HT1080 (cell line): ENCODE results near the gene CCDC78. TPM values are rescaled to one million over a fixed set of nuclear protein-coding genes. Genes with fewer than 3 reads are reported as not detected.

Source experiments
- DNase-seq: peaks from one replicate; pipeline ENCODE4 v3.0.0-alpha.2; 2015; ENCODE audit warnings: low read depth
- total RNA-seq: library from RNA; depleted of rRNA; stranded (reverse); fragments of >200 nt; shearing (Covaris generic); gene quantifications from 2 replicates; pipeline ENCODE4 v1.2.3, GENCODE V29; 2014

The CCDC78 gene
- total RNA-seq, 1 experiment from 2014 or later = 4.6 TPM

DNA sequence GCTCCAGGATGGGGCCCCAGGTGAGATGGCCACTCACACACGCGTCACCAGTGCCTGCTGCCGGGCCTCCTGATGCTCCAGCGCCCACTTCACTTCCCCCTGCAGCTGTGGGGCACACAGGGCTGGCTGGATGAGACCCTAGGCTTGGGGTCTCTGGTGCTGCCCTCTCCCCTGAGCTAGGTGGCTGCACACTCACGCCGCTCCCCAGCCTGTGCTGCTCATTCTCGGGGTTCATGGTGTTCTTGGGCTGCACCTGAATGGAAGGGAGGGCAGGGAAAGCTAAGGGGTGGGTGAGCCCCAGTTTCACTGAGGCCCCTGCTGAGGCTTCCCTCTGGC is 1.2 kb downstream of the CCDC78 start:
- no peak for DNase-seq

DNA sequence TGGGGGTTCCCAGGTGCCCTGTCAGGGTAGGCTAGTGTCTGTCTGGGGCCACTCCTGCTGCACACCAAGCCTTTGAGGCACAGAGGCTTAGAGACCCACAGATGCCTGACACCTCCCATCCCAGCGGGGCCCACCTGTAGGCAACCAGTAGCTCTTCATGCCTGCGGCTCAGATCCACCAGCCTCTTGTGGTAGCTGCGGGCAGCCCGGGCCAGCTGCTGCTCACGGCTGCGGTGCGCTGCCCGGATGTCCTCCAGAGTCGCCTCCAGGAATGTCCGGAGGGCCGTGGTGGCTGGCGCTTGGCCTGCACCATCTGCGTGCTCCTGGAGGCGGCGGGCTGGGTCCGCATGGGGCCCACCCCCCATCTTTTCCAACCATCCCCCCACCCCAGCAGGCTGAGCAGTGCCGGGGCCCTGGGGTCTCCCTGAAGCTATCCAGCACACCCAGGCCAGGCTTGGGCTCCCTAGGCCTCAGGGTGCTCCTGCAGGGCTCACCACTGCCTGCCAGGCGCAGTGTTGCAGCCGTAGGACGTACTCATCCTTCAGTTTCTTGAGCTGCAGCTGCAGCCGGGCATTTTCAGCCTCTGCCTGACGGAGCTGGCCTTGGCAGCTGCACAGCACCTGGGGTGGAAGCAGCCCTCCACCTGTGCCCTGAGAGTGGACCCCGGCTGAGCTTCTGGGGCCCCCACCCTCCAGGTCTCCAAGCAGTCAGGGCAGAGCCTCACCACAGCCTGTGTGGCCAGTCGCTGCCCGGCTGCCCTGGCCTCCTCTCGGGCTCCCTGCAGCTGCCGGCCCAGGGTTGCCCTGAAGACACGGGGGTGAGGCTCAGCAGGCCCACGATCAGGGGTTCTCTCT is 1.8 kb downstream of the CCDC78 start:
- DNase-seq = no peak

DNA sequence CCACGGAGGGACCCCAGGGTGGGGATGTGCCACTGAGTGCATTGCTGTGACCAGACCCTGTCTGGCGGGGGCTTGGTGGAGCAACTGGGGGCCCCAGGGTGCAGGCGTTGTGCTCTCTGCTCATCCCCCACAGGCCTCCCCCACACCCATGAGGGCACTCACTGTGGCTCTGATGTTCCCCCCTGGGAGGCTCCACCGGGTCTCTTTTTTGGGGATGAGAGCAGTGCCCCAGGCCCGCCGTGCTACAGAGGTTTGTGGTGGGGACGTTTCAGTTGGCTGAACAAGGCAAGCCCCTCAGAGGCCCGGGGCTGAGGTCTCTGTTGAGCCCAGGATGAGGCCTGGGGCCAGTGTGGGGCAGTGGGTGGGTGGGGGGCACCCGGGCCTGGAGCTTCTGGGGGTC is 2.5 kb downstream of the CCDC78 start:
- no peak for DNase-seq

DNA sequence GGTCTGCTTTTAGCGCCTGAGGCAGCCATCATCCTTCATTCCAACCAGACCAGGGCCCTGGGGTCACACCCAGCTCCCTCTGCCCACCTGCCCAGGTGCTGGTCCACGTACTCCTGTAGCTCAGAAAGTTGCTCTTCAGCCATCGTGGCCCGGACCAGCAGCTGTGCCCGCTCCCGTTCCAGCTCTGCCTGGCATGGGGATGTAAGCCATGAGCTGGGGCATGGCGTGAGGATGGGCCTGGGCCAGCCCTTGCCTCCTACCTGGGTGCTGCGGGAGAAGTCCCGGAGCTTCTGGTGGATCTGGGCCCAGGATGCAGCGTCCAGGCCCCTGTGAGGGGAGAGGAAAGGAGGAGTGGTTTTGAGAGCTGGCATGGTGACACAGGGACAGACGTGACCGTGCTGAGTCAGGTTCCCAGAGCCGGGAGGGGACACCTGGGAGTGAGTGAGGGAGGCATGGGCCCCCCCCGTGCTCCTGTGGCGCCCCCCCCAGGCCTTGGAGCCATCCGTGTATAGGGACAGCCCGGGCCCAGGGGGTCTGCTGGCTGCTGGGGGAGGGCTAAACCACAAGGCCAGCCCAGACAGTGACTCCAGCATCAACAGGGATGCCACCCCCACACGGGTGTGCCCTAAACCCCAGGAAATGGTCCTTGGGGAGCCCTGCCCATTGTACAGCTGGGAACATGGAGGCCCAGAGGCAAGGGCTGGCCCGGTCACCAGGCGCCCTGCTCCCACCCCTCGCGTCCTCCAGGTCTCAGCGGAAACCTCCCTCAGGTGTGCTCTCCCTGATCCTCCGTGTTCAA is 3.2 kb downstream of the CCDC78 start:
- no peak for DNase-seq

DNA sequence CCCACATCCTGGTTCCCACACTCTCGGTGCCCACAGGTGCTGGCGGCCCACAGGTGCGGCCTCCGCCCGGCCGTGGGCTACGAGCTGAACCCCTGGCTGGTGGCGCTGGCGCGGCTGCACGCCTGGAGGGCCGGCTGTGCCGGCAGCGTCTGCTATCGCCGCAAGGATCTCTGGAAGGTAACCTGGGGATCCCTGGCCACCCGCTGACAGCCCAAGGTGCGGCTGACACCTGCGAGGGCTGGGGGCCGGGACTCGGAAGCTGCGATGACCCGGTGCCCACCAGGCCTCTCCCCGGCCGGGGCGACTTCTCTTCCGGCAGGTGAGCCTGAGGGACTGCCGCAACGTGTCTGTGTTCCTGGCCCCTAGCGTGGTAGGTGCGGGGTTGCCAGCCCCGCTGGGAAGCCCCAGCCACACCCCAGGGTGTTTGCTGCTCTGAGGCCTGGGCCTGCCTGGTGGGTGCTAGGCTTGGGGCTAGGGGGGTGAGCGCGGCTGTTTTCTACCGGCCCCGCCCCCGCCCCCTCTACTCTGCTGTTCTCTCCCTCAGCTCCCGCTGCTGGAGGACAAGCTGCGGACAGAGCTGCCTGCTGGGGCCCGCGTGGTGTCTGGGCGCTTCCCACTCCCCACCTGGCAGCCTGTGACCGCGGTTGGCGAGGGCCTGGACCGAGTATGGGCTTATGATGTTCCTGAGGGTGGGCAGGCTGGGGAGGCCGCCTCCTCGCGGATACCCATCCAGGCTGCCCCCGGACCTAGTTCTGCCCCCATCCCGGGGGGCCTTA is 4.3 kb downstream of the CCDC78 start:
- DNase-seq = no peak

DNA sequence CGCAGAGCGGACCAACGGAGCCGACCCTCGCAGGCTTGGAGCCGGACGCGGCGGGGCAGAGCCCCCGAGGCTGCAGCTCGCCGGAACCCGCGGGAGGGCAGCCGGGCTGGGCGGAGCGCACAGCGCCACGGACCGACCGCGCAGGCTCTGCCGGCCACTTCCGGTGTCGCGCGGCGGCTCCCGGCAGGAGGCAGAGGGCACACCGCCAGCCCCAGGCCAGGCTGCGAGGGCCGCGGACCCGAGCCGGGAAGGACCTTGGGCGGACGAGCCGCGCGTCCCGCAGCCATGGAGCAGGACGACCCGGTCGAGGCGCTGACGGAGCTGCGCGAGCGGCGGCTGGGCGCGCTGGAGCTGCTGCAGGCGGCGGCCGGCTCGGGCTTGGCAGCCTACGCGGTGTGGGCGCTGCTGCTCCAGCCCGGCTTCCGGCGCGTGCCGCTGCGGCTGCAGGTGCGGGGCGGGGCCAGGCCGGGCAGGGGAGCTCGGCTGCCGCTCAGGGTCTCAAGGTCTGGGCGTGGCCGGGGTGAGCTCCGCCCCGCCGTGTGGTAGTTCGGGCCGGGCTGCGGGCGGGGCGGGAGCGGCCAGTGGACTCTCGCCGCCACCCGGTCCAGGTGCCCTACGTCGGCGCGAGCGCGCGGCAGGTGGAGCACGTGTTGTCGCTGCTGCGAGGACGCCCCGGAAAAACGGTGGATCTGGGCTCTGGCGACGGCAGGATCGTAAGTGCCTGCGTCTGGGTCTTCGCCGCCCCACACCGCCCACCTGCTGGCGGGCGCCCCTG is 5.1 kb downstream of the CCDC78 start, which contains the start of gene ANTKMT:
Gene ANTKMT (plus strand): TSS at position 157 of the 775 bp plus-strand sequence. CDS start 129 bp downstream, at position 286.
- peak; percentile 74 for DNase-seq

DNA sequence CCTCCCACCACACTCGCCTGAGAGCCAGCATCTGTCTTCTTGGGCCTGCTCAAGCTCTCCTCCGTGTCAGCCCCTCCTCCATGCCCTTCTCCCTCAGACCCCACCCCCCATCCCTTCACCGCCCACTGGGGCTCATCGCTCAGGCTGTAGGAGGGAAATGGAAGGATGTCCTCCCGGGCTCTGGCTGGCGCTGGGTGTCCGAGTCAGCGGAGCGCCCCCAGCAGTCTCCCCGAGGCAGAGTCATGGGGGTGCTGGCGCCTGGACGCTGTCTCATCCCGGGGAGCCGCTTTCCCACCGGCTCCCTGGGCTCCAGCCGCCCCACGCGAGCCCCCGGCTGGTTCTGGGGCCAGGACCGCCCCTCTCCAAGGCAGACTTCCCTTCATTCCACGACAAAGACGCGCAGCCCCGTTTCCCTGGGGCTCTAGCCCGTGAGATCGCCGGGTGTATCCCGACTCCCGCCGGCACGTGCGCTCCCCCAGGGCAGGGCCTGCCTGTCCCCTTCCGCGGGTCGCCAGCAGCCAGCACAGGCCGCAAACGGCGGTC is 5.7 kb downstream of the CCDC78 start:
- peak; percentile 83 for DNase-seq

DNA sequence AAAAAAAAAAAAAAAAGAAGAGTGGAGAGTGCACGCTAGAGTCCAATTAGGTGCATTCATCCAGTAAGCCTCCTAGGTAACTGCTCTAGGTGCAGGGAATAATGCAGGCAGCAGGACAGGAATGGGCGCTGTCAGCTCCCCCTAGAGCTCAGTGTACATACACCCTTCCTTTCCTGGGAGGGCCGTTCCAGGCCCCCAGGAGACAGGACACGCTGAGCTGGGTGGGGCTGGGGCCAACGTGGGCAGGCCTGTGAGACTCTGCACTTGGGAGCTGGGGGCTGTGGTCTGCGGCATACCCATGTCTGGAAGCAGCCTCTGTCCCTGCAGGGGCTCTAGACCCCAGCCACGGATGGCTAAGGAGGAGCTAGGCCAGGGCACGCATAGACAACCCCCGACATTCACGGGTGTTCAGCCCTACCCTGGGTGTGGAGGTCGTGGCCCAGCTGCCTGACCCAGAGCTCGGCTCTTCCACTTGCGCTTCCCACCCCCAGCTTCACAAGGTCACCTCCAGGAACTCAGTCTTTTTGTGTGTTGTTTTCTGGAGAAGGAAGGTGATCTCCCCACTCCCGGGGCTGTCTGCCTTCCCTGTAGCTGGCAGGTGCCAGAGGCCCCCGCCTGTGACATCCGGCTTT is 6.3 kb downstream of the CCDC78 start:
- DNase-seq = peak; percentile 67

DNA sequence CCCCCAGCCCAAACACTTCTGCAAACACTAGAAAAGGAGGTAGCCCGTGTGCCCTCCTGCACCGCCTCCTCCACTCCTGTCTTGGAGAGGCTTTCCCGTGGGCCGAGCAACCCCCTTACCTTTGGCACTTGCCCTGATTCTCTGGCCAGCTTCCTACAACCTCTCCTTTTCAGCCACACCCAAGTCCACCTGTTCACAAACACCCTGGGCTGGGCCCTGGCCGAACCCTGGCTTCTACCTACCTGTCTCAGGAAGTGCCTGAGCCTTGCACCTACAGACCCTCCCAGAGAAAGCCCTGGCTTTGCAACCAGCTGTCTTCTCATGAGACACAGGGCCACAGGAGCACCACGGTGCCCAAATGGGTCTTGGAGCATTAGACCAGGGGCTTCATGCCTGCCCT is 7.3 kb downstream of the CCDC78 start:
- no peak for DNase-seq

DNA sequence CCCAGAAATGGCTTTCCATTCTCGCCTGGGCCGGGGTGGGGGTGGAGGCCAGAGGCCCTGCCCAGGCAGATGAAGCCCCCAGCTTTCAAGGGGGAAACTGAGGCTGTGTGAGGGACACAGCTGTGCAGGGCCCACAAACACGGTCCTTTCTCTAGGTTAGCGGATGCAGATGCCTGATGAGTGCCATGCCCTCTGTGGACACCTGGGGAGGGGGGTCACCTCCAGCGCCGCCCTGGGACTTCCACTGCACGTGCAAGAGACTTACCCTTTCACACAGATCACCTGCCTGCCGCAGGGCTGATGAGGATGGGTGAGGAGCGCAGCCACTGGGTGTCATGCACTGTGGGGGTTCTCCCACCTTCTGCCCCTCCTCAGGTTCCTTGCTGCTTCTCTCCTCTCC is 7.9 kb downstream of the CCDC78 start:
- no peak for DNase-seq

DNA sequence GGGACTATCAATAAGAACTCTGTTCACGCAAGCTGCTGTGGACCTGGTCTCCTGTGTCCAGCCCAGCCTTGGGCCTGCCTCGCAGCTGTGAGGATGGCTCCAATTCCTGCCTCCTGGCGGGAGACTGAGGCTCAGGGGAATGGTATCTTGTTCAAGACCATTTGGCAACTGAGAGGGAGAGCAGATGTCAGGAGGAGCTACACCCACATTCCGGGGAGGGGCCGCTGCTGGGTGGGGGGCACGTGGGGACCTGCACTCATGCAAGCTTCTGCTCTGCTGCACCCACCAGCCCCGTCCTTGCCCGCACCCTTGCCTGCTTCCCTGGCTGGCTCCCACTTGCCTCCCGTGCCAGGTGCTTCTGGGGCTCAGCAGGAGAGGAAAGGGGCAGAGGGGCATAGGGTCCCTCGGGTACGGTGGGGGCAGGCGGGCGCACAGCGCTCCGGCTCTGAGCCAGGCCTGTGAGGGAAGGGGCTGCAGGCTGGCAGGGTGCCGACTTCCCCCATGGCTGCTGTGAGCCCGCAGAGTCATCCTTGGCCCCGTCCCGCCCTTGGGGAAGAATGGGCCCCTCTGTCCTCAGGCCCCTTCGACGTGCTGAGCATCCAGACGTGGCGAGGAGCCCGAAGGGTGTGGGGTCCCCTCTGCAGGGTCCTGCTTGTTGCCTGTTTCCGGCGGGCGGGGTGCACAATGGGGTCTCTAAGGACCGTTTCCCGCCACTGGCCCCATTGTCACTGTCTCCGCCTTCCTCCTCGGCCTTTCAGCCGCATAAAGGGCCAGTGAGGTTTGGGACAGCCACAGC is 8.6 kb downstream of the CCDC78 start:
- no peak for DNase-seq

DNA sequence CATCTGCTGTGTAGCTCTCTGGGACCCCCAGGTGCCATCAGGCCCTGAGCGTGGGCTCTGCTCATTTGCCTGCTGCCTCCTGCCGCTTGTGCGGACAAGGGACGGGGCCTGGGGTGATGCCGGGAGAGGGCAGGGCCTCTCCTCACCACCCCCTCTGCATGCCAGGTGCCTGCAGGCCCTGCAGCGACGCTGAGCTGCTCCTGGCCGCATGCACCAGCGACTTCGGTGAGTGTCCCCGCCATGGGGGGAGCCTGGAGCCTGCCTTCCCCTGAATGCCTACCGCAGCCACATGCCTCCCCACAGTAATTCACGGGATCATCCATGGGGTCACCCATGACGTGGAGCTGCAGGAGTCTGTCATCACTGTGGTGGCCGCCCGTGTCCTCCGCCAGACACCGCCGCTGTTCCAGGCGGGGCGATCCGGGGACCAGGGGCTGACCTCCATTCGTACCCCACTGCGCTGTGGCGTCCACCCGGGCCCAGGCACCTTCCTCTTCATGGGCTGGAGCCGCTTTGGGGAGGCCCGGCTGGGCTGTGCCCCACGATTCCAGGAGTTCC is 9.4 kb downstream of the CCDC78 start:
- DNase-seq = no peak

DNA sequence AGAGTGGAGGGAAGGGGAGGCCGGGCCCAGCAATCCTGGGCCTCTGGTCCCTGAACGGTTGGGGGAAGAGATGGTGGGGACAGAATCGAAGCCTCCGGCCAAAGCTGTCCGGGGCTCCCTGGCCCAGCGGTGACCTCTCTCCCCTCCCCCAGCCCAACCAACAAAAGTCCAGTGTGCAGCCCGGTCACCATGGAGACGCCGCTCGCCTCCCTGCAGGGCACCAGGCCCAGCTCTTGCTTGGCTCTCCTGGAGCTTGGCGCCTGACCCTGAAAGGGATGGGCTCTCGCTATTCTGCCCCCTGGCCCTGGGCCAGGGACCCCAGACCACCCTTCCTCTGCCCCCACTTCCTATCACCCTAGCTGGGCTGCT is 10.1 kb downstream of the CCDC78 start:
- DNase-seq = no peak

DNA sequence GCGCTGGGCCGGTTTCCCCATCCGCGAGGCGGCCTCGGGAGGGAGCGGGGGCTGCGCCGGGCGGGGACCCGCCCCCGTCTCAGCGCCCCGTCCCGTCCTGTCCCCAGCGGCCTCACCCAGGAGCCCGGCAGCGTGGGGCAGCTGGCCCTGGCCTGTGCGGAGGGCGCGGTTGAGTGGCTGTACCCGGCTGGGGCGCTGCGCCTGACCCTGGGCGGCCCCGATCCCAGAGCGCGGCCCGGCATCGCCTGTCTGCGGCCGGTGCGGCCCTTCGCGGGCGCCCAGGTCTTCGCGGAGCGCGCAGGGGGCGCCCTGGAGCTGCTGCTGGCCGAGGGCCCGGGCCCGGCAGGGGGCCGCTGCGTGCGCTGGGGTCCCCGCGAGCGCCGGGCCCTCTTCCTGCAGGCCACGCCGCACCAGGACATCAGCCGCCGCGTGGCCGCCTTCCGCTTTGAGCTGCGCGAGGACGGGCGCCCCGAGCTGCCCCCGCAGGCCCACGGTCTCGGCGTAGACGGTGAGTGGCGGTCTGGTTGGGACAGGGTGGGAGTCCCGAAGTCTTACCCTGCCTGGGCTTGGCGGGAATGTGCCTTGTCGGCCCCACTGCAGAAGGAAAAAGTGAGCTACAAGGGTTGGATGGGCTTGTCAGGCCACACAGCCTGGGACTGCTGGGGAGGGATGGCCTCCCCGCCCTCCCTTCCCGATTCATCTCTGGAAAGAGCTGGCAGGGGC is 10.6 kb downstream of the CCDC78 start:
- DNase-seq = no peak

DNA sequence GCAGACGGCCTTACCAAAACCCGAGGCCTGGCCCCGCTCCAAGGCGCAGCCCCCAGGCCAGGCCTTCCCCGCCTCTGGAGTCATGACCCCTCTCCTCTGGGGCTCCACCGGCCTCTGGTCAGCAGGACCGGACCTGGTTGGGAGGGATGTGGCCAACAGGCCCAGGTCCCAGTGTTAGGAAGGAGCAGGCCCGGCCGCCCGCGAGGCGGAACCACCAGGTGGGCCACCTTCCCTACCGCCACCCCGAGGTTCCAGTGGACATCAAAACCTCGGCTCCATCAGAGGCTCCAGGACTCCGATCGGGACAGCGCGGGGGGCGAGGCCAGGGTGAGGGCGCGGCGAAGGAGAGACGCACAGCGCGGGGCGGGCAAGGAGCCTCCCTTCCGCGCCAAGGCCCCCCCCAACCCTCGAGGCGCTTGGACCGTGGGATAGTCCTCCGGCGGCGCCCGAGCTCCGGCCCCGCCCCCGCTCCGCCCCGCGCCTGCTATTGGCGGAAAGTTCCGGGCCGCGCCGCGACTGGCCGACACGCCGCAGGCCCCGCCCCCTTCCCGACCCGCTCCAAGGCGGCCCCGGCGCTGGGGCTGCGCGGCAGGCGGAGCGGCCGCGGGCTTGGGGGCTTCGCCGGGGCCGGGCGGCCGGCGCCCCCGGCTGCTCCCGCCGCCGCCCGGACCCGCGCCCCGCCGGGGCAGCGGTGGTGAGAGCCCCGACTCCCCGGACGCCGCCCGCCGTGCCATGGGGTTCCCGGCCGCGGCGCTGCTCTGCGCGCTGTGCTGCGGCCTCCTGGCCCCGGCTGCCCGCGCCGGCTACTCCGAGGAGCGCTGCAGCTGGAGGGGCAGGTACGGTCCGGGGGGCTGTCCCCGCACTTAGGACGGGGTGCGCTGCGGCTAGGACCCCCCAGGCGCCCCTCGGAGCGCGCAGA is 11.4 kb downstream of the CCDC78 start, which contains the start of gene METRN:
Gene METRN (plus strand): TSS at position 561 of the 919 bp plus-strand sequence. CDS start 172 bp downstream, at position 733.
- peak; percentile 80 for DNase-seq

DNA sequence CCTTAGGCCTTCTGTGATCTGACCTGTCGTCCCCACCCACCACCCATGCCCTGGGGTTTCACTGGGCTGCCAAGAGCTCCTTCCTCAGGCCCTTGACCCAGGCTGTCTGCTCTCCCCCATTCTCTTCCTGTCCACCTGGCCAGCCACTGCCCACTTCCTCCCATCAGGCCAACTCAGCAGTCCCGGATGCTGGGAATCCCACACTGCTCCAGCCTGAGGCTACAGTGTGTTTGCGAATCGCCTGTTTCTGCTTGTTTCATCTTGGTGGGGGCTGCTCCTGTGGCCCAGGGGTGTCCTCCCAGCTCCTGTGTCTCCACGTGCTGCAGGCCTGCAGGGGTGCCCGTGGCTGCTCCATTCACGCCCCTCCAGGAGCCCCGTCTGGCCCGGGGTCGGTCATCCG is 12.2 kb downstream of the CCDC78 start:
- peak; percentile 60 for DNase-seq

DNA sequence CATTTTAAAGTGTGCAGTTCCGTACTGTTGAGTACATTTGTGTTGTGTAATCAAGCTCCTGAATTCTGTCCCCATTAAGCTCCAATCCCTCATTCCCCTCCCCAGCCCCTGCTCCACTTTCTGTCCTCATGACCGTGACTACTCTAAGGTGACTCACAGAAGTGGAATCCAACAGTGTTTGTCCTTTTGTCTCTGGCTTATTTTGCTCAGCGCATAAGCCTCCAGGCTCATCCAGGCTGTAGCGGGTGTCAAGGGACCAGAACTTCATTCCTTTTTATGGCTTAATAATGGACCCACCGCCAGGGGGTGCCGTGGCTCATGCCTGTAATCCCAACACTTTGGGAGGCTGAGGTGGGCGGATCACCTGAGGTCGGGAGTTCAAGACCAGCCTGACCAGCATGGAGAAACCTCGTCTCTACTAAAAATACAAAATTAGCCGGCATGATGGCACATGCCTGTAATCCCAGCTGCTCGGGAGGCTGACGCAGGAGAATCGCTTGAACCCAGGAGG is 13.4 kb downstream of the CCDC78 start:
- peak; percentile 96 for DNase-seq
